H1 (cell line): ENCODE measurements around the gene SAMD4A. TPM values are rescaled to one million over a fixed set of nuclear protein-coding genes. Genes with fewer than 3 reads are reported as not detected.
A peak's percentile ranks its signal among the peaks of the same experiment; 100 is the strongest.

Experiments used
- CTCF ChIA-PET: fragments of 300-600 bp; sonication (Branson Sonifier 250); formaldehyde crosslinking; loops from one replicate; lab custom pipeline; 2021; ENCODE audit not compliant: partially characterized antibody; lab: Charles Lee
- POLR2A ChIA-PET: fragments of 300-600 bp; sonication (Branson Sonifier 250); formaldehyde crosslinking; loops from one replicate; lab custom pipeline; 2021; ENCODE audit warnings: inconsistent platforms; ENCODE audit not compliant: partially characterized antibody; lab: Charles Lee
- DNase-seq, 2 experiments: peaks; one replicate each; pipeline versions ENCODE4 v3.0.0 to v3.0.0-alpha.2; 2010 to 2022; ENCODE audit warnings: low spot score in 2 of 2, low read depth in 1 of 2, mixed read lengths in 1 of 2
- FAIRE-seq: peaks from 2 replicates; lab custom pipeline; 2011; peaks lifted over from hg19 to GRCh38; lab: Jason Lieb, UNC
- H2AFZ ChIP-seq: 2 replicates; pipeline ENCODE4 v1.8.1; 2012; ENCODE audit warnings: low read length, inconsistent platforms
- H2AK5ac ChIP-seq: 2 replicates; pipeline ENCODE4 v1.6.1; 2013; ENCODE audit warnings: low read depth, low read length
- H2BK120ac ChIP-seq: replicated peaks from 2 replicates; pipeline ENCODE3; 2013; ENCODE audit warnings: low read depth, low read length, inconsistent platforms
- H2BK12ac ChIP-seq: 2 replicates; pipeline ENCODE4 v1.6.1; 2013; ENCODE audit warnings: low read depth, low read length
- H2BK15ac ChIP-seq: 2 replicates; pipeline ENCODE4 v1.6.1; 2013; ENCODE audit warnings: low read length
- H2BK20ac ChIP-seq: 2 replicates; pipeline ENCODE4 v1.6.1; 2013; ENCODE audit warnings: low read length
- H2BK5ac ChIP-seq: 2 replicates; pipeline ENCODE4 v1.6.1; 2013; ENCODE audit warnings: low read depth, low read length
- H3K14ac ChIP-seq: 2 replicates; pipeline ENCODE4 v1.6.1; 2013; ENCODE audit warnings: inconsistent platforms; ENCODE audit not compliant: insufficient read length
- H3K18ac ChIP-seq: 2 replicates; pipeline ENCODE4 v1.6.1; 2013; ENCODE audit warnings: low read length; ENCODE audit errors: extremely low read depth
- H3K23ac ChIP-seq: 2 replicates; pipeline ENCODE4 v1.6.1; 2013; ENCODE audit warnings: inconsistent platforms; ENCODE audit not compliant: insufficient read length
- H3K23me2 ChIP-seq: 2 replicates; pipeline ENCODE4 v1.6.1; 2013; ENCODE audit warnings: low read depth, low read length
- H3K27ac ChIP-seq: 2 replicates; pipeline ENCODE4 v1.6.1; 2011; ENCODE audit warnings: low read depth, low read length, inconsistent platforms
- H3K27me3 ChIP-seq, 4 experiments: replicated peaks in 1 of 4; 1 replicate in 1 of 4; 2 replicates in 3 of 4; pipeline versions ENCODE4 v1.6.1 to v1.8.1; 2011 to 2013; ENCODE audit warnings: low read length in 3 of 4, mild to moderate bottlenecking in 3 of 4, inconsistent platforms in 2 of 4, mixed read lengths in 2 of 4, moderate library complexity in 1 of 4; ENCODE audit not compliant: control insufficient read depth in 3 of 4, insufficient read depth in 3 of 4; ENCODE audit errors: extremely low read depth in 1 of 4
- H3K36me3 ChIP-seq, 4 experiments: 2 replicates each; pipeline versions ENCODE4 v1.6.1 to v1.8.1; 2011 to 2013; ENCODE audit warnings: mild to moderate bottlenecking in 4 of 4, low read length in 3 of 4, moderate library complexity in 2 of 4, control low read depth in 1 of 4, inconsistent platforms in 1 of 4; ENCODE audit not compliant: insufficient read depth in 4 of 4, control insufficient read depth in 2 of 4
- H3K4ac ChIP-seq: replicated peaks from 2 replicates; pipeline ENCODE3; 2013; ENCODE audit warnings: low read length, low read depth, mixed read lengths, inconsistent platforms; ENCODE audit not compliant: insufficient read length
- H3K4me1 ChIP-seq, 4 experiments: replicated peaks in 1 of 4; 1 replicate in 1 of 4; 2 replicates in 3 of 4; pipeline versions ENCODE4 v1.6.1 to v1.8.1; 2011 to 2013; ENCODE audit warnings: low read length in 3 of 4, inconsistent platforms in 2 of 4, mixed read lengths in 1 of 4; ENCODE audit not compliant: insufficient read depth in 4 of 4, control insufficient read depth in 3 of 4
- H3K4me2 ChIP-seq, 2 experiments: 2 replicates each; pipeline versions ENCODE4 v1.6.1 to v1.8.1; 2011 to 2013; ENCODE audit warnings: low read depth in 2 of 2, low read length in 2 of 2, control low read depth in 1 of 2, inconsistent platforms in 1 of 2, mild to moderate bottlenecking in 1 of 2; ENCODE audit not compliant: insufficient read depth in 1 of 2
- H3K4me3 ChIP-seq, 4 experiments: fragments of 200-600, 300-600 bp in 1 of 4; sonication (generic), shearing (Covaris generic), sonication (Bioruptor Twin) in 1 of 4; 2 replicates each; pipeline versions ENCODE4 v1.5.1 to v1.8.1; 2011 to 2016; ENCODE audit warnings: low read length in 4 of 4, low read depth in 3 of 4, control low read depth in 2 of 4, inconsistent platforms in 2 of 4, mild to moderate bottlenecking in 2 of 4, mixed read lengths in 1 of 4, moderate library complexity in 1 of 4; ENCODE audit not compliant: insufficient read depth in 2 of 4; ENCODE audit errors: extremely low read depth in 1 of 4
- H3K56ac ChIP-seq: replicated peaks from 2 replicates; pipeline ENCODE3; 2013; ENCODE audit warnings: low read depth, mild to moderate bottlenecking, mixed read lengths, low read length, inconsistent platforms; ENCODE audit not compliant: insufficient read length
- H3K79me1 ChIP-seq: 2 replicates; pipeline ENCODE4 v1.6.1; 2013; ENCODE audit warnings: low read depth, low read length, control low read depth
- H3K79me2 ChIP-seq, 2 experiments: 2 replicates each; pipeline versions ENCODE4 v1.6.1 to v1.8.1; 2012 to 2013; ENCODE audit warnings: low read length in 2 of 2, mild to moderate bottlenecking in 2 of 2, inconsistent platforms in 1 of 2; ENCODE audit not compliant: insufficient read depth in 2 of 2, control insufficient read depth in 1 of 2
- H3K9ac ChIP-seq, 4 experiments: replicated peaks in 1 of 4; 1 replicate in 1 of 4; 2 replicates in 3 of 4; pipeline versions ENCODE4 v1.6.1 to v1.8.1; 2011 to 2013; ENCODE audit warnings: low read depth in 3 of 4, low read length in 3 of 4, control low read depth in 2 of 4, mild to moderate bottlenecking in 2 of 4, moderate library complexity in 2 of 4, inconsistent platforms in 1 of 4; ENCODE audit errors: extremely low read depth in 1 of 4
- H3K9me3 ChIP-seq, 2 experiments: 2 replicates each; pipeline versions ENCODE4 v1.6.1 to v1.8.1; 2012 to 2013; ENCODE audit warnings: mild to moderate bottlenecking in 2 of 2, moderate library complexity in 2 of 2, control low read depth in 1 of 2, inconsistent platforms in 1 of 2, low read depth in 1 of 2, low read length in 1 of 2, mixed read lengths in 1 of 2; ENCODE audit not compliant: insufficient read depth in 2 of 2
- H4K20me1 ChIP-seq, 2 experiments: replicated peaks in 1 of 2; 2 replicates each; pipeline versions ENCODE3 to v1.8.1; 2011 to 2013; ENCODE audit warnings: inconsistent platforms in 2 of 2, low read length in 2 of 2, mild to moderate bottlenecking in 1 of 2; ENCODE audit not compliant: insufficient read depth in 2 of 2, control insufficient read depth in 1 of 2
- H4K5ac ChIP-seq: 2 replicates; pipeline ENCODE4 v1.6.1; 2013; ENCODE audit warnings: low read length, low read depth, mixed read lengths, inconsistent platforms; ENCODE audit not compliant: insufficient read length
- H4K8ac ChIP-seq: 2 replicates; pipeline ENCODE4 v1.8.0; 2013; ENCODE audit warnings: mild to moderate bottlenecking, moderate library complexity, low read length, inconsistent platforms; ENCODE audit not compliant: insufficient read depth; ENCODE audit errors: extremely low read depth
- H4K91ac ChIP-seq: replicated peaks from 2 replicates; pipeline ENCODE3; 2013; ENCODE audit warnings: low read length, mixed read lengths, inconsistent platforms; ENCODE audit not compliant: insufficient read length
- ASH2L ChIP-seq: fragments of 200-600, 300-600 bp; sonication (generic); IDR thresholded peaks from one replicate; pipeline ENCODE4 v1.7.1; 2017; ENCODE audit warnings: low read length
- HDAC2 ChIP-seq, 2 experiments: fragments of 300-600 bp in 1 of 2; sonication (generic) in 1 of 2; IDR thresholded peaks; 2 replicates each; pipeline ENCODE4 v1.6.1; 2011 to 2012; ENCODE audit warnings: low read depth in 2 of 2, low read length in 2 of 2, mild to moderate bottlenecking in 2 of 2, moderate library complexity in 2 of 2, borderline replicate concordance in 1 of 2, inconsistent platforms in 1 of 2
- KDM1A ChIP-seq: fragments of 200-600, 300-600 bp; sonication (generic); IDR thresholded peaks from 2 replicates; pipeline ENCODE4 v1.7.1; 2016; ENCODE audit warnings: mild to moderate bottlenecking, low read length, borderline replicate concordance
- POLR2A ChIP-seq, 2 experiments: IDR thresholded peaks; 1 replicate in 1 of 2; 2 replicates in 1 of 2; pipeline ENCODE4 v1.6.1; 2011; ENCODE audit warnings: low read depth in 2 of 2, low read length in 2 of 2, mild to moderate bottlenecking in 2 of 2; ENCODE audit errors: control extremely low read depth in 1 of 2
- POLR2AphosphoS5 ChIP-seq: IDR thresholded peaks from 2 replicates; pipeline ENCODE4 v1.6.1; 2011; ENCODE audit warnings: low read depth, low read length
- SIN3A ChIP-seq, 2 experiments: IDR thresholded peaks in 1 of 2; conservative IDR thresholded peaks in 1 of 2; 2 replicates each; pipeline ENCODE4 v1.6.1; 2011 to 2012; ENCODE audit warnings: low read length in 2 of 2, improper control_type of control experiment in 1 of 2, low read depth in 1 of 2, mild to moderate bottlenecking in 1 of 2
- SIRT6 ChIP-seq: IDR thresholded peaks from one replicate; pipeline ENCODE4 v1.7.1; 2012; ENCODE audit warnings: low read length, inconsistent platforms
- SRF ChIP-seq: IDR thresholded peaks from 2 replicates; pipeline ENCODE4 v1.6.1; 2011; ENCODE audit warnings: mild to moderate bottlenecking, low read depth, low read length, moderate library complexity
- SUZ12 ChIP-seq: fragments of 200-600 bp; sonication (generic); IDR thresholded peaks from 2 replicates; pipeline ENCODE4 v1.6.1; 2012; ENCODE audit warnings: mild to moderate bottlenecking, inconsistent platforms, low read length, moderate library complexity, mixed read lengths
- TAF1 ChIP-seq: IDR thresholded peaks from 2 replicates; pipeline ENCODE4 v1.6.1; 2011; ENCODE audit warnings: mild to moderate bottlenecking, low read depth, low read length
- TAF7 ChIP-seq: optimal IDR thresholded peaks from 2 replicates; pipeline ENCODE3; 2011; ENCODE audit warnings: low read depth, mild to moderate bottlenecking, inconsistent platforms, low read length, moderate library complexity, borderline replicate concordance
- TEAD4 ChIP-seq: IDR thresholded peaks from 2 replicates; pipeline ENCODE4 v1.6.1; 2012; ENCODE audit warnings: low read depth, low read length, inconsistent platforms, mixed read lengths
- WGBS, 2 experiments: shearing (Covaris generic) in 1 of 2; methylation state at CpG; one replicate each; pipeline versions ENCODE4 v1.1.6 to v1.1.7; 2013 to 2015; ENCODE audit warnings: low lambda C conversion rate in 2 of 2, mixed read lengths in 2 of 2, inconsistent platforms in 1 of 2, low coverage in 1 of 2, missing lambda C conversion rate in 1 of 2; ENCODE audit not compliant: insufficient replicate concordance in 2 of 2, insufficient coverage in 1 of 2, insufficient read length in 1 of 2; ENCODE audit errors: extremely low coverage in 1 of 2, missing lambda C conversion rate in 1 of 2; 5-methylcytosine and 5-hydroxymethylcytosine counted together
- polyA plus RNA-seq, 7 experiments: library from polyadenylated mRNA; depleted of rRNA in 3 of 7; stranded (reverse) in 5 of 7; unstranded in 2 of 7; fragments of >200 nt in 5 of 7; fragments of 200-250 nt in 2 of 7; gene quantifications; 1 replicate in 5 of 7; 2 replicates in 1 of 7; 4 replicates in 1 of 7; pipeline versions ENCODE4 v1.2.1 to v1.2.3, GENCODE V29; 2011 to 2013; ENCODE audit warnings: missing spikeins in 2 of 7, mixed read lengths in 2 of 7
- total RNA-seq: library from RNA; stranded (reverse); fragmentation: NEBNext Ultra II Directional; extraction: Animal tissue kit (Norgen Biotek cat#: 25700); gene quantifications from 2 replicates; pipeline ENCODE4 v1.2.1, GENCODE V29; 2021

The SAMD4A gene
- total and polyA plus RNA-seq, 2 of the 8 experiments (the other 6 are each of a cell fraction or from before 2014, with no cell fraction given): 2.4 to 12.3 TPM

DNA sequence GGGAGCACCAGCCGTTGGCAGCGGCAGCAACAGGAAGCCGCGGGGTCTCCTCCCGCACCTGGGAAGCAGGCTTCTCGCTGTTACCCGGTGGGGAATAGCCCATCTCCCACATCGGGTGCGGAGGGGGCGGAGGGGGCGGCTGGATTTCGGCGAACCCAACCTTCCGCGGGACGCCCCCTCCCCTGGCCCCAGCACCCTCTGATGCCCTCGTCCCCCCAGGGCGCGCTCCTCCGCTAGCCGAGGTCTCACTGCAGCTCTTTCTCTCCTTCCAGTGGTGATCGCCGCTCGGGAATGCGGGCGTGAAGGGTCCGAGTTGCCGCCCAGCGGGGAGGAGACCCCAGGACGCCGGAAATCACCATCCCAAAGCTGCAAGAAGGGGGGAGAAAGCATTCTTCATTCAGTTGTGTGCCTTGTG is 303 bp downstream of the SAMD4A start:
- 0 out of 7 replicates have a peak overlapping the region, but pooled peaks of 1 of the 4 experiments have one; percentile 58 for H3K9ac ChIP-seq
- no peak overlapping the region; the same call in 1 of the 2 replicates for H4K8ac ChIP-seq
- TF ChIP-seq TAF7 (no peak), SUZ12 (peak; percentile 36; the same call in 1 of the 2 replicates), POLR2A (IDR thresholded peaks at IDR 0.05; ENCODE audit: control extremely low read depth in 1 of 2, low read depth in 2 of 2, low read length in 2 of 2) (peak in 1 of 2 experiments; percentile 40; a peak in 1 of 3 replicates), HDAC2 (IDR thresholded peaks at IDR 0.05; ENCODE audit: borderline replicate concordance in 1 of 2, low read depth in 2 of 2, low read length in 2 of 2) (0 out of 4 replicates have a peak, but pooled peaks of 1 of the 2 experiments have one; percentile 12), KDM1A (0 out of 2 replicates have a peak, but pooled peaks have one; percentile 25), SIN3A (conservative IDR thresholded peaks at IDR 0.05 in 1 of 2, IDR thresholded peaks at IDR 0.05 in 1 of 2; ENCODE audit: low read depth in 1 of 2, low read length in 2 of 2) (peak; percentile 51 to 61; a peak in 1 of 4 replicates), TAF1 (0 out of 2 replicates have a peak, but pooled peaks have one; percentile 32), SRF (no peak), SIRT6 (no peak), ASH2L (peak; percentile 67), POLR2AphosphoS5 (peak; percentile 73), TEAD4 (0 out of 2 replicates have a peak, but pooled peaks have one; percentile 30)
- DNase-seq: peak in 1 of 2 experiments; percentile 74
- H3K4me1 ChIP-seq: peaks cover 2 to 9% (median 6%) of the 10 kb centered on the region in 4 experiments; a peak in 6 of 7 replicates
- CTCF ChIA-PET: interaction anchor here (0.7 to 8.8 kb wide), 13 partner anchors 16 to 238 kb away, joined by 3 to 98 read pairs (median 4); no protein-coding TSS in a partner anchor
- no peaks in the 10 kb centered on the region for H4K20me1 ChIP-seq
- no peak overlapping the region for H2BK20ac ChIP-seq
- no peak overlapping the region for H3K56ac ChIP-seq
- H2AK5ac ChIP-seq: no peak overlapping the region
- H3K79me1 ChIP-seq: no peaks in the 10 kb centered on the region; the same call in 1 of the 2 replicates
- peak overlapping the region; percentile 67; the same call in 1 of the 2 replicates for H2BK5ac ChIP-seq
- 0% methylated on average over 27 of the region's 31 CpGs; no CpG with 5 or more reads in 1 of the 2 experiments for WGBS, 2 experiments
- no peak overlapping the region for H2BK15ac ChIP-seq
- H3K18ac ChIP-seq: no peak overlapping the region; the same call in 1 of the 2 replicates
- no peak overlapping the region for H3K23ac ChIP-seq
- no peaks in the 10 kb centered on the region for H3K36me3 ChIP-seq
- no peak overlapping the region for H3K27ac ChIP-seq
- H3K79me2 ChIP-seq: peaks cover 0 to 13% of the 10 kb centered on the region in 2 experiments; a peak in 2 of 4 replicates
- peaks cover 0 to 30% (median 11%) of the 10 kb centered on the region in 4 experiments; a peak in 4 of 7 replicates for H3K27me3 ChIP-seq
- no peaks in the 10 kb centered on the region for H3K9me3 ChIP-seq
- H2AFZ ChIP-seq: no peak overlapping the region
- H4K91ac ChIP-seq: no peak overlapping the region
- H3K14ac ChIP-seq: no peak overlapping the region
- no peak for FAIRE-seq
- POLR2A ChIA-PET: interaction anchor here (1.0 to 3.3 kb wide), 16 partner anchors 8 to 335 kb away, joined by 3 to 20 read pairs (median 5); no protein-coding TSS in a partner anchor
- no peak overlapping the region for H3K4ac ChIP-seq
- no peak overlapping the region for H2BK12ac ChIP-seq
- H3K4me3 ChIP-seq: peak overlapping the region; percentile 62 to 84 (median 77)
- no peak overlapping the region for H4K5ac ChIP-seq
- peaks cover 20% of the 10 kb centered on the region for H3K23me2 ChIP-seq
- H2BK120ac ChIP-seq: no peak overlapping the region
- H3K4me2 ChIP-seq: peak overlapping the region; percentile 93 to 98
